Endothelial cell of umbilical vein (primary cell): ENCODE data around the gene TNIK. TPM values are rescaled to one million over a fixed set of nuclear protein-coding genes. Genes with fewer than 3 reads are reported as not detected.

ENCODE experiments used
- BruUV-seq: library from RNA; stranded (reverse); fragments of 400-500 nt; replicated peaks from 2 replicates; lab custom pipeline; 2021; lab: Mats Ljungman, UMichigan
- CTCF ChIA-PET: fragments of 300-600, 350-600 bp; sonication (Branson Sonifier 250); formaldehyde crosslinking; loops from one replicate; lab custom pipeline; 2021; ENCODE audit warnings: antibody characterized with exemption, inconsistent platforms; lab: Charles Lee
- POLR2A ChIA-PET: fragments of 300-600, 350-600 bp; sonication (Branson Sonifier 250); formaldehyde crosslinking; loops from one replicate; lab custom pipeline; 2021; ENCODE audit warnings: antibody characterized with exemption, inconsistent platforms; lab: Charles Lee
- DNase-seq: peaks from one replicate; pipeline ENCODE4 v3.0.0-alpha.2; 2011; ENCODE audit warnings: low read depth, low spot score
- FAIRE-seq: peaks from 2 replicates; lab custom pipeline; 2011; peaks lifted over from hg19 to GRCh38; lab: Jason Lieb, UNC
- H2AFZ ChIP-seq: 2 replicates; pipeline ENCODE4 v1.6.0; 2012; ENCODE audit warnings: low read depth, low read length, control low read depth, inconsistent platforms
- H3K27ac ChIP-seq: 2 replicates; pipeline ENCODE4 v1.5.1; 2011; ENCODE audit warnings: low read depth, mild to moderate bottlenecking, control low read depth, low read length, moderate library complexity; ENCODE audit not compliant: insufficient read depth
- H3K27me3 ChIP-seq, 2 experiments: 2 replicates each; pipeline versions ENCODE4 v1.6.0 to v1.6.1; 2011; ENCODE audit warnings: low read length in 2 of 2, mixed read lengths in 1 of 2; ENCODE audit not compliant: control insufficient read depth in 2 of 2, insufficient read depth in 2 of 2
- H3K36me3 ChIP-seq, 2 experiments: 2 replicates in 1 of 2; 3 replicates in 1 of 2; pipeline ENCODE4 v1.5.1; 2011; ENCODE audit warnings: low read length in 2 of 2, mild to moderate bottlenecking in 1 of 2, moderate library complexity in 1 of 2; ENCODE audit not compliant: control insufficient read depth in 2 of 2, insufficient read depth in 2 of 2; ENCODE audit errors: extremely low read depth in 1 of 2
- H3K4me1 ChIP-seq: 3 replicates; pipeline ENCODE4 v1.5.1; 2011; ENCODE audit warnings: mild to moderate bottlenecking, low read length; ENCODE audit not compliant: control insufficient read depth, insufficient read depth; ENCODE audit errors: extremely low read depth
- H3K4me2 ChIP-seq: 2 replicates; pipeline ENCODE4 v1.6.1; 2011; ENCODE audit warnings: low read length, control low read depth, mixed read lengths; ENCODE audit not compliant: insufficient read depth
- H3K4me3 ChIP-seq, 3 experiments: fragments of 200-600 bp in 1 of 3; sonication (generic), shearing (Covaris generic) in 1 of 3; replicated peaks in 1 of 3; 2 replicates each; pipeline ENCODE4 v1.5.1; 2011 to 2016; ENCODE audit warnings: control low read depth in 3 of 3, low read length in 3 of 3, mild to moderate bottlenecking in 2 of 3, inconsistent platforms in 1 of 3, low read depth in 1 of 3, moderate library complexity in 1 of 3; ENCODE audit not compliant: insufficient read depth in 1 of 3
- H3K79me2 ChIP-seq: 2 replicates; pipeline ENCODE4 v1.6.0; 2012; ENCODE audit warnings: low read length, inconsistent platforms; ENCODE audit not compliant: control insufficient read depth, insufficient read depth
- H3K9ac ChIP-seq: replicated peaks from 2 replicates; pipeline ENCODE3; 2011; ENCODE audit warnings: low read length, control low read depth; ENCODE audit not compliant: insufficient read depth; ENCODE audit errors: extremely low read depth
- H3K9me1 ChIP-seq: replicated peaks from 3 replicates; pipeline ENCODE4 v1.6.0; 2011; ENCODE audit warnings: mild to moderate bottlenecking, low read length; ENCODE audit not compliant: control insufficient read depth, insufficient read depth; ENCODE audit errors: extremely low read depth
- H3K9me3 ChIP-seq: replicated peaks from 2 replicates; pipeline ENCODE4 v1.5.1; 2012; ENCODE audit warnings: low read length, inconsistent platforms; ENCODE audit not compliant: control insufficient read depth, insufficient read depth
- H4K20me1 ChIP-seq: replicated peaks from 2 replicates; pipeline ENCODE3; 2011; ENCODE audit warnings: mild to moderate bottlenecking, low read length; ENCODE audit not compliant: control insufficient read depth, insufficient read depth; ENCODE audit errors: extremely low read depth
- EZH2 ChIP-seq: IDR thresholded peaks from 2 replicates; pipeline ENCODE4 v1.6.1; 2012; ENCODE audit warnings: borderline replicate concordance, low read depth, mild to moderate bottlenecking, moderate library complexity, low read length, inconsistent platforms; ENCODE audit not compliant: severe bottlenecking
- GATA2 ChIP-seq: IDR thresholded peaks from 2 replicates; pipeline ENCODE4 v1.7.0; 2011; ENCODE audit warnings: low read depth, mild to moderate bottlenecking, moderate library complexity, mixed read lengths, low read length; ENCODE audit not compliant: insufficient read length, insufficient read depth
- JUN ChIP-seq: IDR thresholded peaks from 2 replicates; pipeline ENCODE4 v1.6.1; 2011; ENCODE audit warnings: borderline replicate concordance, low read depth; ENCODE audit not compliant: insufficient read length, insufficient read depth
- MAX ChIP-seq: IDR thresholded peaks from 2 replicates; pipeline ENCODE4 v1.6.1; 2011; ENCODE audit not compliant: insufficient read depth, insufficient read length
- POLR2A ChIP-seq: IDR thresholded peaks from 2 replicates; pipeline ENCODE4 v1.6.1; 2012; ENCODE audit warnings: low read depth, mild to moderate bottlenecking, control low read depth, low read length
- POLR2AphosphoS5 ChIP-seq: IDR thresholded peaks from 2 replicates; pipeline ENCODE4 v1.6.1; 2012; ENCODE audit warnings: low read depth, mild to moderate bottlenecking, control low read depth, low read length, moderate library complexity; ENCODE audit not compliant: insufficient read depth
- dilution Hi-C: fragments of 300-500 bp; cut with MboI; formaldehyde crosslinking; loops from one replicate; pipeline ENCODE4 v1.15.0; 2019; ENCODE audit warnings: low sequenced_read_pairs; ENCODE audit not compliant: extremely low pct_ligation_motif_present
- intact Hi-C: fragments of 100-400 bp; cut with micrococcal nuclease; formaldehyde crosslinking; loops from one replicate; pipeline ENCODE4 v1.10.0; 2022
- polyA plus RNA-seq, 4 experiments: library from polyadenylated mRNA; depleted of rRNA in 3 of 4; stranded (reverse) in 3 of 4; unstranded in 1 of 4; fragments of >200 nt; gene quantifications; 2 replicates each; pipeline versions ENCODE4 v1.2.1 to v1.2.3, GENCODE V29; 2011 to 2012; ENCODE audit warnings: missing spikeins in 1 of 4
- total RNA-seq: library from RNA; stranded (reverse); gene quantifications from 2 replicates; pipeline ENCODE4 v1.2.3, GENCODE V29; 2021
- TF ChIP-seq, protein P1 (sequence below), 2 donors: IDR thresholded peaks; 1 replicate in 1 of 2; 2 replicates in 1 of 2; pipeline ENCODE4 v1.5.1; 2011; ENCODE audit warnings: low read length in 2 of 2, mild to moderate bottlenecking in 2 of 2, moderate library complexity in 2 of 2, control low read depth in 1 of 2, inconsistent platforms in 1 of 2, low read depth in 1 of 2; ENCODE audit not compliant: insufficient read depth in 1 of 2; ENCODE audit errors: extremely low read depth in 1 of 2

The TNIK gene
- total and polyA plus RNA-seq, 2 donors (not counting 3 experiments of a cell fraction or from before 2014, with no cell fraction given): 10.9 to 39.7 TPM

GRCh38 chr3:171260899-171261298 lies 199.3 kb downstream of the TNIK start:
- H3K36me3 ChIP-seq: no peaks in the 10 kb centered on the region
- BruUV-seq: no TSS peak
- ChIA-PET CTCF (interaction anchor here (0.9 to 1.2 kb wide), 3 partner anchors 9 to 147 kb away, joined by 3 read pairs; no protein-coding TSS in a partner anchor), POLR2A (no interaction called here)
- no peak for TF ChIP-seq POLR2A
- no peak for TF ChIP-seq GATA2
- no peak for TF ChIP-seq MAX
- no peak for TF ChIP-seq POLR2AphosphoS5
- TF ChIP-seq, protein P1, sequence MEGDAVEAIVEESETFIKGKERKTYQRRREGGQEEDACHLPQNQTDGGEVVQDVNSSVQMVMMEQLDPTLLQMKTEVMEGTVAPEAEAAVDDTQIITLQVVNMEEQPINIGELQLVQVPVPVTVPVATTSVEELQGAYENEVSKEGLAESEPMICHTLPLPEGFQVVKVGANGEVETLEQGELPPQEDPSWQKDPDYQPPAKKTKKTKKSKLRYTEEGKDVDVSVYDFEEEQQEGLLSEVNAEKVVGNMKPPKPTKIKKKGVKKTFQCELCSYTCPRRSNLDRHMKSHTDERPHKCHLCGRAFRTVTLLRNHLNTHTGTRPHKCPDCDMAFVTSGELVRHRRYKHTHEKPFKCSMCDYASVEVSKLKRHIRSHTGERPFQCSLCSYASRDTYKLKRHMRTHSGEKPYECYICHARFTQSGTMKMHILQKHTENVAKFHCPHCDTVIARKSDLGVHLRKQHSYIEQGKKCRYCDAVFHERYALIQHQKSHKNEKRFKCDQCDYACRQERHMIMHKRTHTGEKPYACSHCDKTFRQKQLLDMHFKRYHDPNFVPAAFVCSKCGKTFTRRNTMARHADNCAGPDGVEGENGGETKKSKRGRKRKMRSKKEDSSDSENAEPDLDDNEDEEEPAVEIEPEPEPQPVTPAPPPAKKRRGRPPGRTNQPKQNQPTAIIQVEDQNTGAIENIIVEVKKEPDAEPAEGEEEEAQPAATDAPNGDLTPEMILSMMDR (IDR thresholded peaks at IDR 0.05; ENCODE audit: extremely low read depth in 1 of 2, insufficient read depth in 1 of 2, low read depth in 1 of 2, low read length in 2 of 2): no peak
- TF ChIP-seq JUN: no peak
- FAIRE-seq (no peak), DNase-seq (no peak)
- H3K4me2 ChIP-seq: peak overlapping the region; percentile 40
- H3K9me1 ChIP-seq: no peaks in the 10 kb centered on the region
- peaks cover 3% of the 10 kb centered on the region for H3K79me2 ChIP-seq
- intact Hi-C loops: no loop called here
- H3K9ac ChIP-seq: no peak overlapping the region
- peaks cover 39% of the 10 kb centered on the region for H3K4me1 ChIP-seq
- H3K27me3 ChIP-seq: no peaks in the 10 kb centered on the region
- H4K20me1 ChIP-seq: no peaks in the 10 kb centered on the region
- H2AFZ ChIP-seq: no peak overlapping the region
- H3K4me3 ChIP-seq: no peak overlapping the region
- no peak overlapping the region for H3K27ac ChIP-seq
- no peaks in the 10 kb centered on the region for H3K9me3 ChIP-seq
- dilution Hi-C loops: no loop called here

GRCh38 chr3:171260466-171260865 lies 199.7 kb downstream of the TNIK start:
- no TSS peak for BruUV-seq
- no peak overlapping the region for H3K4me2 ChIP-seq
- no peak for DNase-seq
- H3K4me3 ChIP-seq: no peak overlapping the region
- no peaks in the 10 kb centered on the region for H3K27me3 ChIP-seq
- H2AFZ ChIP-seq: no peak overlapping the region
- no peaks in the 10 kb centered on the region for H4K20me1 ChIP-seq
- dilution Hi-C loops (no loop called here), intact Hi-C loops (no loop called here)
- POLR2A ChIA-PET: no interaction called here
- TF ChIP-seq, protein P1 (IDR thresholded peaks at IDR 0.05; ENCODE audit: extremely low read depth in 1 of 2, insufficient read depth in 1 of 2, low read depth in 1 of 2, low read length in 2 of 2): no peak
- TF ChIP-seq POLR2AphosphoS5: no peak
- no peak for TF ChIP-seq POLR2A
- TF ChIP-seq EZH2: no peak
- TF ChIP-seq GATA2: no peak
- no peak overlapping the region for H3K27ac ChIP-seq
- no peaks in the 10 kb centered on the region for H3K9me3 ChIP-seq
- no peak overlapping the region for H3K9ac ChIP-seq
- FAIRE-seq: no peak
- H3K9me1 ChIP-seq: no peaks in the 10 kb centered on the region
- H3K36me3 ChIP-seq: no peaks in the 10 kb centered on the region
- CTCF ChIA-PET: interaction anchor here (0.9 to 1.2 kb wide), 3 partner anchors 9 to 147 kb away, joined by 3 read pairs; no protein-coding TSS in a partner anchor
- H3K4me1 ChIP-seq: peaks cover 39% of the 10 kb centered on the region
- H3K79me2 ChIP-seq: peaks cover 3% of the 10 kb centered on the region
